IPS-NIHi11 (cell line): ENCODE measurements around the gene CNNM2.

Experiments
- DNase-seq: peaks from one replicate; pipeline ENCODE4 v3.0.0; 2012; ENCODE audit warnings: mixed read lengths, low spot score

Gene CNNM2

GRCh38 chr10:103077020-103077419 is 158.9 kb downstream of the CNNM2 start:
- DNase-seq, result no peak

- DNase-seq, result no peak
Observed at GRCh38 chr10:103077491-103078308, 159.6 kb downstream of the CNNM2 start.

- DNase-seq, result no peak
Observed at GRCh38 chr10:103078309-103078615, 160.2 kb downstream of the CNNM2 start.

GRCh38 chr10:103078676-103079075 is 160.6 kb downstream of the CNNM2 start:
- no peak for DNase-seq

GRCh38 chr10:103079100-103079499 is 161.0 kb downstream of the CNNM2 start:
- DNase-seq, result no peak

- DNase-seq, result no peak
Observed at GRCh38 chr10:103079946-103080345, 161.9 kb downstream of the CNNM2 start.

GRCh38 chr10:103080891-103081581 is 162.9 kb downstream of the CNNM2 start:
- DNase-seq, result no peak

GRCh38 chr10:103082683-103083082 is 164.6 kb downstream of the CNNM2 start:
- no peak for DNase-seq

GRCh38 chr10:103083266-103083976 is 165.3 kb downstream of the CNNM2 start:
- no peak for DNase-seq

GRCh38 chr10:103083977-103084320 is 165.9 kb downstream of the CNNM2 start:
- no peak for DNase-seq

GRCh38 chr10:103086261-103086660 is 168.2 kb downstream of the CNNM2 start:
- no peak for DNase-seq

- no peak for DNase-seq
Observed at GRCh38 chr10:103086799-103087198, 168.7 kb downstream of the CNNM2 start.

- no peak for DNase-seq
Observed at GRCh38 chr10:103089493-103089892, 171.4 kb downstream of the CNNM2 start.

GRCh38 chr10:103090911-103091310 is 172.8 kb downstream of the CNNM2 start:
- no peak for DNase-seq

- DNase-seq, result no peak
Observed at GRCh38 chr10:103095005-103095404, 176.9 kb downstream of the CNNM2 start.

- no peak for DNase-seq
Observed at GRCh38 chr10:103096130-103096529, 178.0 kb downstream of the CNNM2 start.

- DNase-seq, result no peak
Observed at GRCh38 chr10:103098240-103098639, 180.1 kb downstream of the CNNM2 start.

GRCh38 chr10:103100620-103101019 is 182.5 kb downstream of the CNNM2 start:
- no peak for DNase-seq

- DNase-seq, result no peak
Observed at GRCh38 chr10:103102195-103102594, 184.1 kb downstream of the CNNM2 start.

- no peak for DNase-seq
Observed at GRCh38 chr10:103103989-103104388, 185.9 kb downstream of the CNNM2 start.

- DNase-seq, result no peak
Observed at GRCh38 chr10:103104721-103105120, 186.6 kb downstream of the CNNM2 start.

- no peak for DNase-seq
Observed at GRCh38 chr10:103105462-103105861, 187.4 kb downstream of the CNNM2 start.

GRCh38 chr10:103106539-103106938 is 188.4 kb downstream of the CNNM2 start:
- no peak for DNase-seq
